DOHH2 (cell line): ENCODE measurements around the gene KLHL40.

Experiments
- H3F3A ChIP-seq: fragments of 200-600 bp; sonication (generic), shearing (Covaris generic); 2 replicates; pipeline ENCODE4 v1.6.0; 2016; ENCODE audit warnings: antibody characterized with exemption, mild to moderate bottlenecking; ENCODE audit not compliant: control insufficient read depth, insufficient read depth
- H3K27ac ChIP-seq: fragments of 200-600 bp; sonication (generic); 2 replicates; pipeline ENCODE4 v1.5.1; 2014; ENCODE audit warnings: low read depth, mild to moderate bottlenecking, low read length, moderate library complexity
- H3K27me3 ChIP-seq: fragments of 200-600 bp; sonication (generic); 2 replicates; pipeline ENCODE4 v1.6.1; 2014; ENCODE audit warnings: mild to moderate bottlenecking, low read length, mixed read lengths; ENCODE audit not compliant: control insufficient read depth
- H3K36me3 ChIP-seq: fragments of 200-600 bp; sonication (generic); 2 replicates; pipeline ENCODE4 v1.6.1; 2014; ENCODE audit warnings: mild to moderate bottlenecking, low read length, moderate library complexity, mixed read lengths; ENCODE audit not compliant: control insufficient read depth
- H3K4me1 ChIP-seq: fragments of 200-600 bp; sonication (generic); 2 replicates; pipeline ENCODE4 v1.6.1; 2014; ENCODE audit warnings: mild to moderate bottlenecking, low read length, mixed read lengths; ENCODE audit not compliant: control insufficient read depth
- H3K4me2 ChIP-seq: fragments of 200-600 bp; sonication (generic); 2 replicates; pipeline ENCODE4 v1.6.0; 2014; ENCODE audit warnings: mild to moderate bottlenecking, low read length, moderate library complexity
- H3K4me3 ChIP-seq: fragments of 200-600 bp; sonication (generic); 2 replicates; pipeline ENCODE4 v1.5.1; 2014; ENCODE audit warnings: mild to moderate bottlenecking, low read length, mixed read lengths
- H3K79me2 ChIP-seq: fragments of 200-600 bp; sonication (generic); 2 replicates; pipeline ENCODE4 v1.6.1; 2014; ENCODE audit warnings: mild to moderate bottlenecking, low read length, mixed read lengths; ENCODE audit not compliant: control insufficient read depth
- H3K9me2 ChIP-seq: fragments of 200-600 bp; sonication (generic); replicated peaks from 2 replicates; pipeline ENCODE4 v1.6.1; 2014; ENCODE audit warnings: mild to moderate bottlenecking, low read length, mixed read lengths; ENCODE audit not compliant: control insufficient read depth
- H3K9me3 ChIP-seq: fragments of 200-600 bp; sonication (generic); 2 replicates; pipeline ENCODE4 v1.6.1; 2014; ENCODE audit warnings: antibody characterized with exemption, low read length, mixed read lengths; ENCODE audit not compliant: control insufficient read depth, insufficient read depth
- H4K20me1 ChIP-seq: fragments of 200-600 bp; sonication (generic); 2 replicates; pipeline ENCODE4 v1.6.0; 2014; ENCODE audit warnings: low read depth, mild to moderate bottlenecking, antibody characterized with exemption, low read length, moderate library complexity; ENCODE audit not compliant: control insufficient read depth, insufficient read depth
- CTCF ChIP-seq: fragments of 200-600 bp; sonication (generic); IDR thresholded peaks from one replicate; pipeline ENCODE4 v1.5.1; 2014; ENCODE audit warnings: antibody characterized with exemption, mild to moderate bottlenecking, low read depth, low read length; ENCODE audit not compliant: poor library complexity, severe bottlenecking
- EZH2phosphoT487 ChIP-seq: fragments of 200-600 bp; sonication (generic); IDR thresholded peaks from 2 replicates; pipeline ENCODE4 v1.6.1; 2017; ENCODE audit warnings: borderline replicate concordance, mild to moderate bottlenecking, antibody characterized with exemption, low read length, moderate library complexity, mixed read lengths

The KLHL40 gene

GRCh38 chr3:42734263-42734860 lies 49.0 kb downstream of the KLHL40 start:
- no peaks in the 10 kb centered on the region for H3K36me3 ChIP-seq
- H3K9me3 ChIP-seq, result no peaks in the 10 kb centered on the region
- H3K4me1 ChIP-seq, result no peaks in the 10 kb centered on the region
- no peaks in the 10 kb centered on the region for H4K20me1 ChIP-seq
- no peak overlapping the region for H3K4me2 ChIP-seq
- no peaks in the 10 kb centered on the region for H3K27me3 ChIP-seq
- TF ChIP-seq CTCF, result no peak
- TF ChIP-seq EZH2phosphoT487, result no peak
- H3K9me2 ChIP-seq, result no peaks in the 10 kb centered on the region
- no peaks in the 10 kb centered on the region for H3K79me2 ChIP-seq
- no peak overlapping the region for H3K4me3 ChIP-seq
- no peaks in the 10 kb centered on the region for H3F3A ChIP-seq
- H3K27ac ChIP-seq, result no peak overlapping the region

GRCh38 chr3:42735019-42735418 lies 49.7 kb downstream of the KLHL40 start:
- Histone ChIP-seq H3F3A (no peaks in the 10 kb centered on the region), H3K9me2 (no peaks in the 10 kb centered on the region), H3K9me3 (no peaks in the 10 kb centered on the region), H3K27ac (no peak overlapping the region), H3K4me2 (no peak overlapping the region), H4K20me1 (no peaks in the 10 kb centered on the region), H3K79me2 (no peaks in the 10 kb centered on the region), H3K4me3 (no peak overlapping the region), H3K36me3 (no peaks in the 10 kb centered on the region), H3K4me1 (no peaks in the 10 kb centered on the region), H3K27me3 (no peaks in the 10 kb centered on the region)
- TF ChIP-seq EZH2phosphoT487 (no peak), CTCF (no peak)

- no peaks in the 10 kb centered on the region for H3K9me3 ChIP-seq
- no peaks in the 10 kb centered on the region for H3F3A ChIP-seq
- no peaks in the 10 kb centered on the region for H3K4me1 ChIP-seq
- no peaks in the 10 kb centered on the region for H3K9me2 ChIP-seq
- H3K79me2 ChIP-seq, result no peaks in the 10 kb centered on the region
- H3K27ac ChIP-seq, result no peak overlapping the region
- no peak overlapping the region for H3K4me2 ChIP-seq
- H4K20me1 ChIP-seq, result no peaks in the 10 kb centered on the region
- TF ChIP-seq EZH2phosphoT487, result no peak
- TF ChIP-seq CTCF, result no peak
- H3K36me3 ChIP-seq, result no peaks in the 10 kb centered on the region
- H3K4me3 ChIP-seq, result no peak overlapping the region
- H3K27me3 ChIP-seq, result no peaks in the 10 kb centered on the region
These were observed 50.3 kb downstream of the KLHL40 start for GRCh38 chr3:42735615-42736014.

- Histone ChIP-seq H3K27me3 (no peaks in the 10 kb centered on the region), H3F3A (no peaks in the 10 kb centered on the region), H3K4me3 (no peak overlapping the region), H3K36me3 (no peaks in the 10 kb centered on the region), H4K20me1 (no peaks in the 10 kb centered on the region), H3K9me2 (no peaks in the 10 kb centered on the region), H3K4me1 (no peaks in the 10 kb centered on the region), H3K4me2 (no peak overlapping the region), H3K27ac (no peak overlapping the region), H3K9me3 (no peaks in the 10 kb centered on the region), H3K79me2 (no peaks in the 10 kb centered on the region)
- no peak for TF ChIP-seq CTCF
- no peak for TF ChIP-seq EZH2phosphoT487
These were observed 50.7 kb downstream of the KLHL40 start for GRCh38 chr3:42736081-42736480.
